HAP-1 (cell line): ENCODE data around the gene LRRC7.
"Not testable (repeated sequence)": the region's sequence is repeated elsewhere in the genome, so short reads cannot be mapped to it uniquely, and the experiment has no call there.

ENCODE experiments used
- DNase-seq, 2 experiments: peaks; one replicate each; pipeline ENCODE4 v3.0.0-alpha.2; 2016 to 2020; ENCODE audit warnings: low spot score in 2 of 2
- H3K27me3 ChIP-seq: fragments of 250-450 bp; sonication (Bioruptor Pico); 2 replicates; pipeline ENCODE4 v1.5.1; 2020; ENCODE audit warnings: low read depth, mild to moderate bottlenecking, moderate library complexity
- H3K36me3 ChIP-seq: fragments of 250-450 bp; sonication (Bioruptor Pico); replicated peaks from 2 replicates; pipeline ENCODE4 v1.5.1; 2020; ENCODE audit warnings: mild to moderate bottlenecking
- H3K4me1 ChIP-seq: fragments of 250-450 bp; sonication (Bioruptor Pico); 2 replicates; pipeline ENCODE4 v1.5.1; 2020; ENCODE audit warnings: mild to moderate bottlenecking
- H3K4me3 ChIP-seq: fragments of 250-450 bp; sonication (Bioruptor Pico); 2 replicates; pipeline ENCODE4 v1.5.1; 2020; ENCODE audit warnings: mild to moderate bottlenecking, moderate library complexity
- H3K9me3 ChIP-seq: fragments of 250-450 bp; sonication (Bioruptor Pico); 2 replicates; pipeline ENCODE4 v1.5.1; 2020; ENCODE audit warnings: mild to moderate bottlenecking, moderate library complexity
- in situ Hi-C: fragments of 300-500 bp; cut with MboI; formaldehyde crosslinking; loops from 3 replicates; pipeline ENCODE4 v1.14.3; 2020; ENCODE audit warnings: low sequenced_read_pairs, inconsistent platforms, mixed read lengths

The LRRC7 gene

DNA sequence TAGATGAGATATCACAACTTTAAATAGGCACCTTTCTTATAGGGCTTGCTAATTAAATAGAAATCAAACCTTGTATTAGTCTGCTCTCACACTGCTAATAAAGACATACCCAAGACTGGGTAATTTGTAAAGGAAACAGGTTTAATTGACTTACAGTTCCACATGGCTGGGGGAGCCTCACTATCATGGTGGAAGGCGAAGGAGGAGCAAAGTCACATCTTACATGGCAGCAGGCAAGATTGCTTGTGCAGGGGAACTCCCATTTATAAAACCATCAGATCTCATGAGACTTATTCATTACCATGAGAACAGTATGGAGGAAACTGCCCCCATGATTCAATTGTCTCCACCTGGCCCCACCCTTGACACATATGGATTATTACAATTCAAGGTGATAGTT lies 477.9 kb downstream of the LRRC7 start:
- in situ Hi-C loops, H3K9me3 ChIP-seq, H3K36me3 ChIP-seq, H3K4me3 ChIP-seq, DNase-seq, H3K27me3 ChIP-seq, H3K4me1 ChIP-seq: not testable (repeated sequence)

DNA sequence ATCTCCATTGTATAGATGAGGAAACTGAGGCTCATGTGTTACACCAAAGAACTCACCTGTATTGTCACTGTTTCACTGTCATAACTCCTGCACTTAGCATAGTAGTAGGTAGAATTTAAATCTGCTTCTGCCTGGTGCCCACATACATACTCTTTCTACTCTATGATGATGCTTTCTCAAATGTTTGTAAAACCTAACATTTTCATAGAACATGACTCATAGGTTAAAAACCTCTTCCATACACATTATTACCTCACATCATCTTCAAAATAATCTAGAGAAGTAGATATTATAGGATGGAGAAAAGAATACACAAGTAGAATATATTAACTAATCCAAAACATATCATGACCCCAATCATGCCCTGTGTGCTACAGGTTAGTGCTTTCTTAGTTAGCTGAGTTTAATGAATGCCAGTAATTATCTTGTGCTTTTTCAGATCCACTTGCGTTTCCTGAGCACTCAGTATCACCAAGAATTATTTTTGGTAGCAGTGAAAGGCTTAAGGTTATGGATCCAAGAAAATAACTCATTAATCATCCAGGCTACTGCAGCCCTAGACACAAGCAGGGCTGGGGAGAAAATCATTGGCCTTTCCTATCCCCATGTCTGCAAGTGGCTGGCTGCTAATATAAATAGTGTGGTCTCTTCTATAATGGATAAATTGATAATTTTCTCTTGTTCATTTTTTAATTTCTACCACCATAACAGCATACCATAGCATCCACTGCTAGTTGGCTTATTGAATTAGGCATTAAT lies 480.8 kb downstream of the LRRC7 start:
- in situ Hi-C loops = no loop called here
- Histone ChIP-seq H3K4me1 (no peaks in the 10 kb centered on the region), H3K9me3 (no peaks in the 10 kb centered on the region), H3K4me3 (no peak overlapping the region), H3K27me3 (no peaks in the 10 kb centered on the region), H3K36me3 (no peaks in the 10 kb centered on the region)
- DNase-seq = no peak

DNA sequence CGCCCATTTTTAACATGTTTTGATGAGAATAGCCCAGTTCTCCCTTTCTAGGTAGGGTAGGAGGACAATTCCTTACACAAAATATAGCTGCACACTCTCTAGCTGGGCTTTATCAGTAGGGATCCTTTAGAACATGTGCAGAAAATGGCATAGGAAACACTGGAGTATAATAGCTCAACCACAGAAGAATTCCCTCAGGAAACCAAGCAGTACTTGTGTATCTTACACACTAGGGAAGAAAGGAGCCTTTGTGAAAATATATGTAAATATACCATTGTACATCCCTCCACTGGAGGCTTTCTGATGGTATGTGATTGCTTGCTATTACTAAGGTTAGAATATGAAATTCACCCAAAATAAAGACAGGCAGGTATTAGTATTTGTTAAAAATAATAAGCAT lies 484.2 kb downstream of the LRRC7 start:
- H3K27me3 ChIP-seq = no peaks in the 10 kb centered on the region
- in situ Hi-C loops = no loop called here

DNA sequence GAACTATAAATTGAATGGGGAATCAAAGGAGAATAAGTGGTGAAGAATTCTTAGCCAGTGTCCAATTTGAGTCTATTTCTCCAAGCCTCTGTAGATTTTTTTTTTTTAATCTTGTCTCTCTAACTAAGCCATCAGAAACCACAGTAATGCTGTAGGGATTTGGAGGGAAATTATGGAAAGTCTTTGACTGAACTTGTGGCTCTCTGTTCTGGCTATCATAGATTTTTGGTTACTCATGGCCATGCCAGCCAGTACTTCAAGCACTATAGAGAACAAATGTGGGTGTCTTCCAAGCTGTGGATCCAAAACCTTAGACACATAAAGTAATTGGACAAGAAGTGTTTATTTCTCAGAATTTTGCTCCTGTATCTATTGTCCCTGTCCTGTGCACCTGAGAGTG lies 489.8 kb downstream of the LRRC7 start:
- in situ Hi-C loops = no loop called here
- DNase-seq = no peak
- Histone ChIP-seq H3K36me3 (no peaks in the 10 kb centered on the region), H3K27me3 (0 out of 2 replicates have a peak, but pooled peaks cover 3% of the 10 kb centered on the region), H3K4me1 (no peaks in the 10 kb centered on the region), H3K9me3 (no peaks in the 10 kb centered on the region), H3K4me3 (no peak overlapping the region)

More for the DNA sequence above, 484.2 kb downstream of the LRRC7 start:
- Histone ChIP-seq H3K4me3 (no peak overlapping the region), H3K36me3 (no peaks in the 10 kb centered on the region), H3K4me1 (no peaks in the 10 kb centered on the region), H3K9me3 (no peaks in the 10 kb centered on the region)
- DNase-seq = no peak

DNA sequence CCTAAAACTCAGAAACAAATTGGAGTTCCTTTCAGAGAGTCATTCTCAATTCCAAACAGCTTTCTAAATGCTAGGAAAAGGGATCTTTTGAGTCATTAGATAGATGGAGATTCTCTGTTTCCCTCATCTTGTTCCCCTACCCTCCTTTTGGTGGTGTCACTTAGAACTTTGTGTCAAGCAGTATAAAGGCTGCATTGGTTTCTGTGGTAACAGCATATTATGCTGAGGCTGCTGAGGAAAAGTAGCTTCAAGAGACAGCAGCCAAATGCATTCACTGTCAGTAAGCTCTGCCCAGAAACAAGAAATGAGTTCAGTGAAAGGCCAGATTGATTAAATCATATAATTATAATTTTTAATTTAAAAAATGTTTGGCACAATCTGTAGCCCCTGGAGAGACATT lies 493.5 kb downstream of the LRRC7 start:
- in situ Hi-C loops = no loop called here
- Histone ChIP-seq H3K4me1 (no peaks in the 10 kb centered on the region), H3K4me3 (no peak overlapping the region), H3K27me3 (0 out of 2 replicates have a peak, but pooled peaks cover 5% of the 10 kb centered on the region), H3K9me3 (no peaks in the 10 kb centered on the region), H3K36me3 (no peaks in the 10 kb centered on the region)
- no peak for DNase-seq

DNA sequence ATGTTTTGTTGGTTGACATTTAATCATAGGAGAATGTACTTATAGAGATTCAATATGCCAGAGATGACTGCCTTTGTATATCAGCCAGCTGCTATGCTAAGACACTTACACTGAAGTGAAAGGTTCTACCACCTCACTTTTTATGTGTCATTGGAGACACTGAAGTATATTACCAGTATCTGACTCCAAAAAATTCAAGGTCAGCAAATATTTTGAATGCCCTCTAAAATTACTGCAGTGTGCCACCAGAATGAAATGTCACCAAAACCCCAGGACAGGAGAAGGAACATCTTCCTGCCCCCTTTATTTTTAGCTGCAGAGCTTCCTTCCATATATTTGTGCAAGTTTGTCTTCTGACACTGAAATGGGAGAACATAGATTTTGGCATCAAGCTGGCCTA lies 496.1 kb downstream of the LRRC7 start:
- no peaks in the 10 kb centered on the region for H3K4me1 ChIP-seq
- no peaks in the 10 kb centered on the region for H3K36me3 ChIP-seq
- H3K4me3 ChIP-seq = no peak overlapping the region
- DNase-seq = no peak
- no peaks in the 10 kb centered on the region for H3K9me3 ChIP-seq
- 0 out of 2 replicates have a peak, but pooled peaks cover 2% of the 10 kb centered on the region for H3K27me3 ChIP-seq
- in situ Hi-C loops = no loop called here

DNA sequence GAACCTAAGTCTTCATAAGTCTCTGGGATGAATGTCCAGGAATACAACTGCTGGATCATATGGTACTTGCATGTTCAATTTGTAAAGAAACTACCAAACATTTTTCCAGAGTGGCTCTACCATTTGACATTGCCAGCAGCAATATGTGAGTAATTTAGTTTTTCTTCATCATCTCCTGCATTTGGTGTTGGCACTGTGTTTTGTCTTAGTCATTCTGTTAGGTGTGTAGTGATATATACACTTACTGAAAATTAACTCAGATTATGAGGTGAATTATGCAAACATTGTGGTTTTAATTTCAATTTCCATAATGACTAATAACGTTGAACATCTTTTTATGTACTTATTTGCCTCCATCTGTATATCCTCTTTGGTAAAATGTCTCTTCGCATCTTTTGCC lies 499.0 kb downstream of the LRRC7 start:
- no peaks in the 10 kb centered on the region for H3K9me3 ChIP-seq
- H3K36me3 ChIP-seq = no peaks in the 10 kb centered on the region
- 0 out of 2 replicates have a peak, but pooled peaks cover 2% of the 10 kb centered on the region for H3K27me3 ChIP-seq
- in situ Hi-C loops = no loop called here
- H3K4me1 ChIP-seq = no peaks in the 10 kb centered on the region
- DNase-seq = no peak
- H3K4me3 ChIP-seq = no peak overlapping the region

DNA sequence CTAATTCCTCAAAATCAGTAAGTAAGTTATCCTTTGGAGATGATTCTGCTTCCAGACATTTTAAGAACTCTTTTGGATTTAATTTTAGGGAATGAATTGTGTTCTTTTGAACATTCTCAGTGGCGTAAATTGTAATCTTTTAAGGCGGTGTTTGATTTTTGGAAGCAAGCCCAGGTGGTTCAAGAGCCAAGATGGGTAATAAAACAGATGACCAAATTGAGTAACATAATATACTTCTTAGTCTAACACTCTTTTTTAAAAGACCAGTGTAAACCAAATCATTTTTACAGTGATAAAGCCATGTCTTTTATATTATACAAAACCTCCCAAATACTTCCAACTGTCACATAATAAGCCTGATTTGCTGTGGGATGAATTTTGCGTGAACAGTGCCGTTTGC lies 503.9 kb downstream of the LRRC7 start:
- no peak for DNase-seq
- H3K4me1 ChIP-seq = no peaks in the 10 kb centered on the region
- H3K4me3 ChIP-seq = no peak overlapping the region
- in situ Hi-C loops = no loop called here
- H3K36me3 ChIP-seq = no peaks in the 10 kb centered on the region
- peaks cover 4% of the 10 kb centered on the region for H3K27me3 ChIP-seq
- no peaks in the 10 kb centered on the region for H3K9me3 ChIP-seq

DNA sequence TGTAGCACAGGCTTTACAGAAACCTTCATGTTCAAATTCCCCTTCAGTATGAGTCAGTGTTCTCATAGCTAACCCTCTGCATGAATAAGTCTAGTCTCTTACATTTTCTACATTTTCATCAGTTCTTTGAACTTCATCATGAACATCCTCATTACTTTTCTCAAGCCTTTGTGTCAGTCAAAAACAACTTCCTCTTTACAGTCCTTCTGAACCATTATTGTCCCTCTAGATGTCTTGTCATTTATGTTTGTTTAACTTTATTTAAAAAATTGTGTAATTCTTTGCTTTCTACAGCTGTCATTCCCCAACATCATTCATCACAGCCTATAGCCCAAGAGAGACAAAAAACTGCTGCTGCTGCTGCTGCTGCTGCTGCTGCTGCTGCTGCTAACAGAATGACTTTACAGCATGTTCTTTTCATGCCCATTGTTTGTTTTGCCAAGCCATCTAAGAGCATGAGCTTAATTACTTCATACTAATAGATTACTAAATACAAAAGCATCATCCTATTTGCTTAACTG lies 504.6 kb downstream of the LRRC7 start:
- Histone ChIP-seq H3K27me3 (peaks cover 4% of the 10 kb centered on the region), H3K4me1 (no peaks in the 10 kb centered on the region), H3K4me3 (no peak overlapping the region), H3K36me3 (no peaks in the 10 kb centered on the region), H3K9me3 (no peaks in the 10 kb centered on the region)
- DNase-seq = no peak
- in situ Hi-C loops = no loop called here

DNA sequence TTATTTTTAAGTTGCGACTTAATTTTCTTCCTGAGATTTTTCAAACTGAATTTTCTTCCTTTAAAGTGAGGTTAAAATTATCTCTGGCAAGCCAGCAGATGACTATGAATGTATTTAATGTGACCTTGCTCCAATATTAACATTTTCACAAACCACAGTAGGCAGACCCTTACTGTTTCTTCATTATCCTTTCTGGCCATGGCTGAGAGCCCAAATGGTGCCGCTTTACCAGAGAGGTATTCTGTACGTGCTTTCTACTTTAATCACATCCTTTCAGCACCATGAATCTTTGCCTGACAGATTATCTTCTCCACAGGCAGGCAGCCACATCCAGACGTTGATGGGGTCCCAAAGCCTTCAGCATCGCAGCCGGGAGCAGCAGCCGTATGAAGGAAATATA lies 508.0 kb downstream of the LRRC7 start:
- DNase-seq = no peak
- Histone ChIP-seq H3K9me3 (no peaks in the 10 kb centered on the region), H3K4me3 (no peak overlapping the region), H3K27me3 (peaks cover 4% of the 10 kb centered on the region), H3K36me3 (no peaks in the 10 kb centered on the region), H3K4me1 (no peaks in the 10 kb centered on the region)
- in situ Hi-C loops = no loop called here

DNA sequence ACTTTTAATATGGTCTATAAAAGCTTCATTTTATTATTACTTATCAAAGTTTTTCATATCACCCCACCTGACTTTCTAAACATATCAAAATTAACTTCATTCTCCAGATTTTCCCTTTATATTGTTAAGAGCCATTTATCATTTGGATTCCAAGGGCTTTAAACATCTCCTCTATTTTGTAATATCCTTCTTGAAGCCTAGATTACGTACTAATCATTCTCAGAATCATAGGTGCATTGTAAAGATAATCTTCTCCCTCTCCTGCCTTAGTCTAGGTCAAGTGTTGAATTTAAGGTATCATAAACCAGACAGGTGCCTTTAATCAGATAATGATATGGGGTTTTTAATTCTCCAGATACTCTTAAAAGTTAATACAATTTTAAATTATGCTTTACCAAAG lies 509.3 kb downstream of the LRRC7 start:
- Histone ChIP-seq H3K9me3 (no peaks in the 10 kb centered on the region), H3K4me3 (no peak overlapping the region), H3K4me1 (no peaks in the 10 kb centered on the region), H3K27me3 (peaks cover 4% of the 10 kb centered on the region), H3K36me3 (no peaks in the 10 kb centered on the region)
- in situ Hi-C loops = no loop called here
- DNase-seq = no peak

DNA sequence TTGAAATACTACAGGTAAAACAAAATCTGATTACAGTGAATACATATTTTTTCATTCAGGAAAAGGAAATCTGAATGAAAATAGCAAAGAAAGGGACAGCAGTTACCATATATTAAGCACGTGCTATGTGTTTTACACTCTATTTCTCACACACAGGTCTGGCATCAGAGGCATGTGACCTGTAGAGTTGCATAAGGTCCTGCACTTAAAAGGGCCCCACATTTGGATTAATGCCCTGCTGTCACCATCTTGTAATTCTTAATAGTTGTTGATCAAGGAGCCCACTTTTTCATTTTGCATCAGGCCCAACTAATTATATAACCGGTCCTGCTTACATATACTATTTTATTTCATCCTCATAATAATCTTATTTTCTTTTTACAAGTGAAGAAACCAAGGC lies 511.8 kb downstream of the LRRC7 start:
- in situ Hi-C loops = no loop called here
- no peaks in the 10 kb centered on the region for H3K9me3 ChIP-seq

DNA sequence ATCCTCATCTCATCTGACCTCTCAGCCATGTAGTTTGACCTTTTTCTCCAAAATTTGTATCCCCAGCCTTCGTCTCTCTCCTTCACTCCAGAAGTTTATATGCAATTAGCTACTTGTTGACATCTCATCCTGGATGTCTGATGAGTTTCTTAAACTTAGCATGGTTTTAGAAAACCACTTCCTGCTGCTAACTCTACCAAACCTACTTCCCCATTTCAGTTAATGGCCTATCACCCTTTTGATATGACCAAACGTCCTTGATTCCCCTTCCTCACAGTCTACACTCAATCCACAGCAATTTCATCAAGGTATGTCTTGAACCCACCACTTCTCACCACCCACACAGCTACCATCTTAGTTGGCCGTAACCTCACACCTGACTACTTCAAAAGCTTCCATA lies 515.8 kb downstream of the LRRC7 start:
- H3K4me3 ChIP-seq = no peak overlapping the region
- no peaks in the 10 kb centered on the region for H3K36me3 ChIP-seq
- H3K27me3 ChIP-seq = no peaks in the 10 kb centered on the region
- in situ Hi-C loops = no loop called here
- H3K4me1 ChIP-seq = no peaks in the 10 kb centered on the region
- no peaks in the 10 kb centered on the region for H3K9me3 ChIP-seq
- no peak for DNase-seq

More for the DNA sequence above, 511.8 kb downstream of the LRRC7 start:
- no peaks in the 10 kb centered on the region for H3K36me3 ChIP-seq
- peaks cover 4% of the 10 kb centered on the region for H3K27me3 ChIP-seq
- H3K4me1 ChIP-seq = no peaks in the 10 kb centered on the region
- no peak for DNase-seq
- no peak overlapping the region for H3K4me3 ChIP-seq

DNA sequence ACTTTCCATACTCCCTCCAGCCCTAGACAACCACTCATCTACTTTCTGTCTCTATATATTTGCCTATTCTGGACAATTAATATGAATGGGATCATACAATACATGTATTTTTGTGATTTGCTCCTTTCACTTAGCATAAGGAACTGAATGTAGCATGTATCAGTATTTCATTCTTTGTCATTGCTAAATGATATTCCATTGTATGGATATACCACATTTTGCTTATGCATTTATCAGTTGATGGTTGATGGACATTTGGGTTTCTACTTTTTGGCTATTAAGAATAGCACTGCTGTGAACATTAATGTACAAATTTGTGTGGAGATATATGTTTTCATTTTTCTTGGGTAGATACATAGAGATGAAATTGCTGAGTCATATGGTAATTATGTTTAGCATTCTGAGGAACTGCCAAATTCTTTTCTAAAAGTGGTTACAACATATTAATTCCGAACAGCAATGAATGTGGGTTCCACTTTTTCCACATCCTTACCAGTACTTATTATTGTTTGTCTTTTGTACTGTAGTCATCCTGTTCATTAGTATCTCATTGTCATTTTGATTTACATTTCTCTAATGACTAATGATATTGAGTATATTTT lies 516.7 kb downstream of the LRRC7 start:
- in situ Hi-C loops = no loop called here

More for the DNA sequence above, 516.7 kb downstream of the LRRC7 start:
- H3K9me3 ChIP-seq = no peaks in the 10 kb centered on the region
- no peak for DNase-seq
- no peak overlapping the region for H3K4me3 ChIP-seq
- no peaks in the 10 kb centered on the region for H3K27me3 ChIP-seq
- H3K4me1 ChIP-seq = no peaks in the 10 kb centered on the region
- H3K36me3 ChIP-seq = no peaks in the 10 kb centered on the region
